GM12892 (cell line): Measurements from ENCODE around the gene NDRG2.

Experiments used
- DNase-seq: peaks from one replicate; pipeline ENCODE4 v3.0.0; 2011; ENCODE audit not compliant: insufficient read length
- FAIRE-seq: peaks from 2 replicates; lab custom pipeline; 2011; peaks lifted over from hg19 to GRCh38; lab: Jason Lieb, UNC
- POLR2A ChIP-seq: IDR thresholded peaks from 2 replicates; pipeline ENCODE4 v1.6.1; 2011; ENCODE audit warnings: low read depth, low read length, control low read depth
- POLR2AphosphoS5 ChIP-seq: IDR thresholded peaks from 2 replicates; pipeline ENCODE4 v1.6.1; 2011; ENCODE audit warnings: low read depth, low read length, control low read depth
- TAF1 ChIP-seq: IDR thresholded peaks from 2 replicates; pipeline ENCODE4 v1.6.1; 2011; ENCODE audit warnings: low read depth, mild to moderate bottlenecking, control low read depth, low read length, borderline replicate concordance

Gene NDRG2

GRCh38 chr14:21066882-21067502 is 42.1 kb upstream of the NDRG2 start:
- FAIRE-seq (no peak), DNase-seq (no peak)
- TF ChIP-seq POLR2A (no peak), TAF1 (no peak), POLR2AphosphoS5 (no peak)

- TF ChIP-seq POLR2AphosphoS5 (no peak), TAF1 (no peak), POLR2A (no peak)
- FAIRE-seq (no peak), DNase-seq (no peak)
Measured at GRCh38 chr14:21063479-21063878, 38.6 kb upstream of the NDRG2 start.

GRCh38 chr14:21061347-21061668 is 36.4 kb upstream of the NDRG2 start:
- DNase-seq (no peak), FAIRE-seq (no peak)
- TF ChIP-seq POLR2A: no peak
- TF ChIP-seq TAF1: no peak
- TF ChIP-seq POLR2AphosphoS5: no peak

DNA sequence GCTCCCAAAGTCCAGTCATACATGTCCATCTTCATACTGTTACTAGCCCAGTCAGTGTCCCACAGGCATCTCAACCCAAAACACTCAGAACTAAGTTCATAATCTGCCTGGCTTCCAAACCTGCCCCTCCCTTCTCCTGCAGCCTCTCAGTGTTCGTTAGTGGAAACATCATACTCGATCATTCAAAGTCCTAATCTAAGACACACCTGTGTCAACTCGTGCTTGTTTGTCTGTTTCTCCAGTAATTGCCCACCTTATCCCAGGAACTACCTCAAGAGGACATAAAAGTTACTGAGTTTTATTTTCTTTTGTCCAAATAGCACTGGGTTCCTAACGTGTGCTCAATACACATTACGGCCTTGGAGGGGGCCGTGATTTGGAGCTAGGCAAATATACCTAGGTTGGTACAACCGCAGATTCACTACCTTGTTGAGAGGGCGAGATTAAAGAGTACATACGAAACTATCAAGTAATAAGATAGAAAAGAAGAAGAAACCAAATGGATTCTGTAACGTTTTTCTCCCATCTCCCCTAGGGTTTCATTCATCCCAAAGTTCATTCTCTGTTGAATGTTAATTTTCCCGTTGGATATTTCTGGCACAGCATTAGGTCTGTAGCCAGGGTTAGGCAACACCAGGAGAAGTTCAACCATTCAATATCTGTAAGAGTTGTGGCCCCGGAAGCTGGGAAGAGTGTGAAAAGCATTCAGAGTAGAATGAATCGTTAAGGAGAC is 35.9 kb upstream of the NDRG2 start:
- TF ChIP-seq TAF1 (no peak), POLR2A (no peak), POLR2AphosphoS5 (no peak)
- FAIRE-seq (no peak), DNase-seq (no peak)

- TF ChIP-seq TAF1 (no peak), POLR2A (no peak), POLR2AphosphoS5 (no peak)
- FAIRE-seq: no peak
- no peak for DNase-seq
Measured at GRCh38 chr14:21059842-21060613, 35.2 kb upstream of the NDRG2 start.

GRCh38 chr14:21058903-21059302 is 34.0 kb upstream of the NDRG2 start:
- no peak for FAIRE-seq
- DNase-seq: no peak
- TF ChIP-seq POLR2AphosphoS5 (no peak), TAF1 (no peak), POLR2A (no peak)

GRCh38 chr14:21057803-21058675 is 33.2 kb upstream of the NDRG2 start, which contains the start of gene RNASE8:
Gene RNASE8, plus strand, starts transcription at chr14:21057822. Its CDS starts 71 bp downstream, at chr14:21057893.
- TF ChIP-seq POLR2A (no peak), TAF1 (no peak), POLR2AphosphoS5 (no peak)
- DNase-seq (no peak), FAIRE-seq (no peak)

DNA sequence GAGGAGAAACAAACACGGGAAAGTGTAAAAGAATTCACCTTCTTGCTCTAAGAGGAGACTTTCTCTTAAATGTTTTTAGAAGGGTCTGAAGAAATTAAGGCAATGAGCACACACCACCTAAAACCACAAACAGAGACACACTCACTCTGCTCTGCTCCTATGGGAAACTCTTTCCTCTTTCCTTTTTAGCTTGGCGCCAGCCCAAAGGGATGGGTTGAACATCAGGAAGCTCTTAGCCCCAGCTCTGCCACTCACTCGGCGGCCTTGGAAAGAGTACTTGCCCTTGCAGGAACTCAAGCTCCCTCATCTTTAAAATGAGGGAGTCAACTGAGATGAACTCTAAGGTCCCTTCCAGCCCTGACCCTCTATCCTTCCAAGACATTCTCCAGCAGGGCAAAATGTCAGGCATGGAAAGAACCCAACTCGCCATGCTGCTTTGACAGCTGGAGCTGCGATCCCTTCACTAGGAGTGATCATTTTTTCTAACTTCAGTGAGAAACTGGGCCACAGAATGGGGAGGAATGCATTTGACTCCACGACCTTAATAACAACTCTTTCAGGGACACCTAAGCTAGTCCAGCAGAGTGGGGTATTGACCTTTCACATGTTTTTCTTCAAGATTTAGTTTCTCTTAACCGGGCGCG is 31.8 kb upstream of the NDRG2 start:
- no peak for DNase-seq
- no peak for TF ChIP-seq POLR2A
- TF ChIP-seq POLR2AphosphoS5: no peak
- TF ChIP-seq TAF1: no peak
- no peak for FAIRE-seq

GRCh38 chr14:21055432-21056117 is 30.7 kb upstream of the NDRG2 start:
- TF ChIP-seq TAF1: no peak
- DNase-seq (no peak), FAIRE-seq (no peak)

- DNase-seq (no peak), FAIRE-seq (no peak)
- no peak for TF ChIP-seq POLR2AphosphoS5
- TF ChIP-seq POLR2A: no peak
- TF ChIP-seq TAF1: no peak
Measured at GRCh38 chr14:21054768-21055145, 29.9 kb upstream of the NDRG2 start.

GRCh38 chr14:21054123-21054767 is 29.4 kb upstream of the NDRG2 start:
- DNase-seq (no peak), FAIRE-seq (no peak)
- TF ChIP-seq POLR2A (no peak), POLR2AphosphoS5 (no peak), TAF1 (no peak)
